ENCODE measurements around the gene NNMT.

DNA sequence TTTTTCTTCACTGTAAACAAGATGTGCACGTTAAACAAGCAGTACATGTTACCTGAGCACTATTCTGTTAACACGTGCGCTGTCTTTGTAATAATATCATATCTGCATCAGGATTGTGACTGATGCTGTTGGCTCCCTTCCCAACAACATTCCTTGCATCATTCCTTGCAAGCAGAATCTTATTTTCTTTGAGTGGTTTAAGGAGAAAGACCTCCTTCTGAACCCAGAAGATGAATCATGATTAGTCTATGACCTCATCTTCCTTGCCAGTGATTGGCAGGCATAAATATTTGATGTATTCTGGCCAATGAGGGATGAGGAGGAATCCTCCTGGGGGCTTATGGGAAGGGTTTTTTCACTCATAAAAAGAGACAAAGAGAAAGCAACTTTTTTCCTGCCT lies 57.9 kb downstream of the NNMT start:
- TF ChIP-seq TAF1 (IDR thresholded peaks at IDR 0.05; ENCODE audit: borderline replicate concordance, insufficient read depth, low read length) (no peak), POLR2AphosphoS5 (IDR thresholded peaks at IDR 0.05; ENCODE audit: low read depth, low read length) (no peak), SIN3A (IDR thresholded peaks at IDR 0.05; ENCODE audit: borderline replicate concordance, insufficient read depth, low read length) (no peak)
- TF ChIP-seq, protein P1, sequence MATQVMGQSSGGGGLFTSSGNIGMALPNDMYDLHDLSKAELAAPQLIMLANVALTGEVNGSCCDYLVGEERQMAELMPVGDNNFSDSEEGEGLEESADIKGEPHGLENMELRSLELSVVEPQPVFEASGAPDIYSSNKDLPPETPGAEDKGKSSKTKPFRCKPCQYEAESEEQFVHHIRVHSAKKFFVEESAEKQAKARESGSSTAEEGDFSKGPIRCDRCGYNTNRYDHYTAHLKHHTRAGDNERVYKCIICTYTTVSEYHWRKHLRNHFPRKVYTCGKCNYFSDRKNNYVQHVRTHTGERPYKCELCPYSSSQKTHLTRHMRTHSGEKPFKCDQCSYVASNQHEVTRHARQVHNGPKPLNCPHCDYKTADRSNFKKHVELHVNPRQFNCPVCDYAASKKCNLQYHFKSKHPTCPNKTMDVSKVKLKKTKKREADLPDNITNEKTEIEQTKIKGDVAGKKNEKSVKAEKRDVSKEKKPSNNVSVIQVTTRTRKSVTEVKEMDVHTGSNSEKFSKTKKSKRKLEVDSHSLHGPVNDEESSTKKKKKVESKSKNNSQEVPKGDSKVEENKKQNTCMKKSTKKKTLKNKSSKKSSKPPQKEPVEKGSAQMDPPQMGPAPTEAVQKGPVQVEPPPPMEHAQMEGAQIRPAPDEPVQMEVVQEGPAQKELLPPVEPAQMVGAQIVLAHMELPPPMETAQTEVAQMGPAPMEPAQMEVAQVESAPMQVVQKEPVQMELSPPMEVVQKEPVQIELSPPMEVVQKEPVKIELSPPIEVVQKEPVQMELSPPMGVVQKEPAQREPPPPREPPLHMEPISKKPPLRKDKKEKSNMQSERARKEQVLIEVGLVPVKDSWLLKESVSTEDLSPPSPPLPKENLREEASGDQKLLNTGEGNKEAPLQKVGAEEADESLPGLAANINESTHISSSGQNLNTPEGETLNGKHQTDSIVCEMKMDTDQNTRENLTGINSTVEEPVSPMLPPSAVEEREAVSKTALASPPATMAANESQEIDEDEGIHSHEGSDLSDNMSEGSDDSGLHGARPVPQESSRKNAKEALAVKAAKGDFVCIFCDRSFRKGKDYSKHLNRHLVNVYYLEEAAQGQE (IDR thresholded peaks at IDR 0.05; ENCODE audit: insufficient read depth in 1 of 2, low read depth in 2 of 2, low read length in 2 of 2): no peak

Measured in PFSK-1 (cell line).